ENCODE measurements around the gene FAM50B. TPM values are rescaled to one million over a fixed set of nuclear protein-coding genes. Genes with fewer than 3 reads are reported as not detected.

FAM50B gene
- total RNA-seq, 1 donor from 2014 or later: 13.1 TPM

DNA sequence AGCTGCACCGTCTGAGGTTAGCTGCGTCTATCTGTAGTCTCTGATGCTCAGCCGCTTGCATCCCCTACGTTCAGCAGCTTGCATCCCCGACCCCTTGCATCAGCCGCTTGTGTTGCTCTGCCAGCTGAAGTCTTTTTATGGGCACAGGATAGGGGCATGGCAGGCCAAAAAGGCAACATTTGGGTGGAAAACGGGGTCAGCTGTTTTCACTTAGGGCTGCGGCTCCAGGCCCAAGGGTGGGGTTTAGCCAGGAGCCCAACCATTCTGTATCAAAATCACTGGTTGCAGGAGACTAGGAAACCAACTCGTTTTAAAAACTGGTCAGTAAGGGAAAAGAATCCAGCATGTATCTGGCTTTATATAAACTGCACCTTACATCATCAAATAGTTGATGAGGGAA is 49.9 kb downstream of the FAM50B start:
- no peaks in the 10 kb centered on the region for H3K36me3 ChIP-seq
- no peak overlapping the region for H3K27ac ChIP-seq
- no peak for DNase-seq
- TF ChIP-seq, protein P1, sequence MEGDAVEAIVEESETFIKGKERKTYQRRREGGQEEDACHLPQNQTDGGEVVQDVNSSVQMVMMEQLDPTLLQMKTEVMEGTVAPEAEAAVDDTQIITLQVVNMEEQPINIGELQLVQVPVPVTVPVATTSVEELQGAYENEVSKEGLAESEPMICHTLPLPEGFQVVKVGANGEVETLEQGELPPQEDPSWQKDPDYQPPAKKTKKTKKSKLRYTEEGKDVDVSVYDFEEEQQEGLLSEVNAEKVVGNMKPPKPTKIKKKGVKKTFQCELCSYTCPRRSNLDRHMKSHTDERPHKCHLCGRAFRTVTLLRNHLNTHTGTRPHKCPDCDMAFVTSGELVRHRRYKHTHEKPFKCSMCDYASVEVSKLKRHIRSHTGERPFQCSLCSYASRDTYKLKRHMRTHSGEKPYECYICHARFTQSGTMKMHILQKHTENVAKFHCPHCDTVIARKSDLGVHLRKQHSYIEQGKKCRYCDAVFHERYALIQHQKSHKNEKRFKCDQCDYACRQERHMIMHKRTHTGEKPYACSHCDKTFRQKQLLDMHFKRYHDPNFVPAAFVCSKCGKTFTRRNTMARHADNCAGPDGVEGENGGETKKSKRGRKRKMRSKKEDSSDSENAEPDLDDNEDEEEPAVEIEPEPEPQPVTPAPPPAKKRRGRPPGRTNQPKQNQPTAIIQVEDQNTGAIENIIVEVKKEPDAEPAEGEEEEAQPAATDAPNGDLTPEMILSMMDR (IDR thresholded peaks at IDR 0.05): no peak
- no peaks in the 10 kb centered on the region for H3K4me1 ChIP-seq
- no peak overlapping the region for H3K4me3 ChIP-seq
- ATAC-seq: no peak
- no peaks in the 10 kb centered on the region for H3K9me3 ChIP-seq
- intact Hi-C loops (cut with DNase I): no loop called here
- H3K27me3 ChIP-seq: no peaks in the 10 kb centered on the region

- no peaks in the 10 kb centered on the region for H3K36me3 ChIP-seq
- H3K4me1 ChIP-seq: no peaks in the 10 kb centered on the region
- TF ChIP-seq, protein P1 (IDR thresholded peaks at IDR 0.05): no peak
- no peak for DNase-seq
- intact Hi-C loops (cut with DNase I): no loop called here
- H3K9me3 ChIP-seq: no peaks in the 10 kb centered on the region
- ATAC-seq: no peak
- no peaks in the 10 kb centered on the region for H3K27me3 ChIP-seq
- H3K27ac ChIP-seq: no peak overlapping the region
- H3K4me3 ChIP-seq: no peak overlapping the region
Observed at GRCh38 chr6:3899970-3900439, 50.8 kb downstream of the FAM50B start.

Other genes starting within 250 kb of the FAM50B start
- 70.8 TPM for gene PXDC1, start 97.7 kb upstream of the FAM50B start, total RNA-seq
- gene FAM217A, start 229.8 kb downstream of the FAM50B start, total RNA-seq: not detected